Neutrophil (primary cell): ENCODE measurements around the gene TBC1D22A.

ENCODE experiments used
- H3K27ac ChIP-seq: fragments of 200-600 bp; sonication (generic); 2 replicates; pipeline ENCODE4 v1.5.1; 2016; ENCODE audit warnings: mild to moderate bottlenecking, moderate library complexity
- H3K27me3 ChIP-seq: fragments of 200-600 bp; sonication (generic); 2 replicates; pipeline ENCODE4 v1.6.0; 2016; ENCODE audit warnings: mild to moderate bottlenecking
- H3K36me3 ChIP-seq: fragments of 200-600 bp; sonication (generic); 2 replicates; pipeline ENCODE4 v1.5.1; 2017
- H3K4me1 ChIP-seq, 2 experiments: fragments of 200-600 bp in 1 of 2; sonication (generic) in 1 of 2; 1 replicate in 1 of 2; 2 replicates in 1 of 2; pipeline versions ENCODE4 v1.5.1 to v1.6.1; 2013 to 2016; ENCODE audit warnings: low read depth in 1 of 2, low read length in 1 of 2, mild to moderate bottlenecking in 1 of 2, moderate library complexity in 1 of 2; ENCODE audit not compliant: control insufficient read depth in 1 of 2, insufficient read depth in 1 of 2
- H3K4me3 ChIP-seq, 2 experiments: fragments of 200-600 bp in 1 of 2; sonication (generic) in 1 of 2; 1 replicate in 1 of 2; 2 replicates in 1 of 2; pipeline ENCODE4 v1.5.1; 2013 to 2016; ENCODE audit warnings: low read depth in 1 of 2, low read length in 1 of 2, mild to moderate bottlenecking in 1 of 2, moderate library complexity in 1 of 2
- H3K9me3 ChIP-seq: fragments of 200-600 bp; sonication (generic); 2 replicates; pipeline ENCODE4 v1.5.1; 2016
- CTCF ChIP-seq: fragments of 200-600 bp; sonication (generic); IDR thresholded peaks from 2 replicates; pipeline ENCODE4 v1.5.1; 2016; ENCODE audit warnings: antibody characterized with exemption

Gene TBC1D22A

GRCh38 chr22:46792061-46792796 is 29.8 kb downstream of the TBC1D22A start:
- no peak overlapping the region for H3K4me3 ChIP-seq
- no peak overlapping the region for H3K27ac ChIP-seq
- H3K36me3 ChIP-seq = peaks cover 48% of the 10 kb centered on the region
- H3K27me3 ChIP-seq = no peaks in the 10 kb centered on the region
- no peaks in the 10 kb centered on the region for H3K9me3 ChIP-seq
- no peak for TF ChIP-seq CTCF
- peaks cover 3 to 7% of the 10 kb centered on the region in 2 experiments for H3K4me1 ChIP-seq

DNA sequence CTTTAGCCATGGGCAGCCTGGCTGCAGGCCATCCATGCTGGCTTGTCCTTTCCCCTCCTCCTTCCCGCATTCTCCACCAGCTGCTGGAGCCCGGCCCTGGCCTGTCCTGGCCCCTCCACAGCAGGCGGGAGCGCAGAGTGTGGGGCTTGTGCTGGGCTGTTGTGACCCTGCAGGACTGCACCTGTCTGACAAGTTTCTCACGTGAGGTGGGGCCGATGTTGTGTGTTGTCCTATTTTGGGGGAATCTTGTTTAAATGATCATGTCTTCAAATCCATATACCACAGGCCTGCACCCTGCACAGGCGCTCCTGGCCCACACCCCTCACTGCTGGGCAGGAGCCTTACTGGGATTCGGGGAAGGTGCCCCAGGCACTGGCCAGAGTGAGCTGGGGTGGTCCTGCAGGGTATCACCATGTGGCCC is 30.4 kb downstream of the TBC1D22A start:
- Histone ChIP-seq H3K36me3 (peaks cover 54% of the 10 kb centered on the region), H3K4me3 (no peak overlapping the region), H3K4me1 (peaks cover 3 to 7% of the 10 kb centered on the region in 2 experiments), H3K9me3 (no peaks in the 10 kb centered on the region), H3K27me3 (no peaks in the 10 kb centered on the region), H3K27ac (no peak overlapping the region)
- no peak for TF ChIP-seq CTCF

GRCh38 chr22:46793497-46793896 is 31.0 kb downstream of the TBC1D22A start:
- no peaks in the 10 kb centered on the region for H3K27me3 ChIP-seq
- no peak overlapping the region for H3K27ac ChIP-seq
- H3K36me3 ChIP-seq = peaks cover 61% of the 10 kb centered on the region
- peaks cover 3 to 7% of the 10 kb centered on the region in 2 experiments for H3K4me1 ChIP-seq
- H3K4me3 ChIP-seq = no peak overlapping the region
- H3K9me3 ChIP-seq = no peaks in the 10 kb centered on the region
- no peak for TF ChIP-seq CTCF

- no peak overlapping the region for H3K4me3 ChIP-seq
- H3K36me3 ChIP-seq = peaks cover 67% of the 10 kb centered on the region
- H3K9me3 ChIP-seq = no peaks in the 10 kb centered on the region
- no peak overlapping the region for H3K27ac ChIP-seq
- no peaks in the 10 kb centered on the region for H3K27me3 ChIP-seq
- TF ChIP-seq CTCF = no peak
- H3K4me1 ChIP-seq = peaks cover 3 to 7% of the 10 kb centered on the region in 2 experiments
Measured at GRCh38 chr22:46794067-46794466, 31.6 kb downstream of the TBC1D22A start.

DNA sequence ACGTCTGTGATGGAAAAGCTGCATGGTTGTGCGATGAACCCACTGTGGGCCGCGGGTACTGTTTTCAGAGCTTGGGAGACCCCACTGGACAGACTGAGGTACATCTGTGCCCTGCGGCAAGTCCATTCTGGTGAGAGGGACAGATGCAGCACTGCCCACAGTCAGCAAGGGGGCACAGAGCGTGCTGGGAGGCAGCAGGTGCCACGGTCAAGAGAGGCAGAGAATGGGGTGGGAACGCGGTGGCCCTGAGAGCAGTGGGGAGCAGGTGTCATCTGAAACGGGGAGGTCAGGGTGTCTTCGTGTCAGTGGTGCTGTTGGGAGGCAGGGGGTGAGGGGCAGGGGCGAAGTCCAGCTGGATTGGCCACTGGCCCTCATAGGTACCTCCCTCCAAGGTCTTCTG is 32.0 kb downstream of the TBC1D22A start:
- TF ChIP-seq CTCF = no peak
- Histone ChIP-seq H3K27ac (no peak overlapping the region), H3K9me3 (no peaks in the 10 kb centered on the region), H3K36me3 (peaks cover 71% of the 10 kb centered on the region), H3K4me1 (peaks cover 3 to 7% of the 10 kb centered on the region in 2 experiments), H3K4me3 (no peak overlapping the region), H3K27me3 (no peaks in the 10 kb centered on the region)
